ELR (cell line): ENCODE data around the gene SLC2A9.

Experiments
- DNase-seq: peaks from one replicate; pipeline ENCODE4 v3.0.0-alpha.2; 2015; ENCODE audit warnings: low read depth

The SLC2A9 gene

DNA sequence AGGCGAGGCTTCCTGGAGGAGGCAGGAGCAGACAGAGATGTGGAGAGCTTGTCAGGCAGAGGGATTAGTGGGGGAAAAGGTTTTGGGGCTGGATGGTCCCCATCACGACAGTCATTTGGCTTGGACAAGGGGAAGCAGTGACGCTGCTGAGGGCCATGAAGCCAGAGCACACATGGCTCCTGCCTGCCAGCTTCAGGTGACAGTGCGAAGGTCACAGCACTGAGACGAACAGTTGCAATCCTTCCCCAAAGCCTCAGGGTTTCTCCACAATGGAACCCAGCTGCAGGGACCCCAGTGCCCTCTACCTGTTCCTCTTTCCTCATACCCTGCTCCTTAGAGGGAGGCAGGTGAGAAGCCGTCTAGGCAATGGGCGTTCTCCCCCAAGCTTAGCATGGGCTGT lies 129.6 kb downstream of the SLC2A9 start:
- no peak for DNase-seq

- DNase-seq: no peak
Observed at GRCh38 chr4:9891056-9891455, 130.2 kb downstream of the SLC2A9 start.

- DNase-seq: no peak
Observed at GRCh38 chr4:9889306-9889705, 132.0 kb downstream of the SLC2A9 start.

GRCh38 chr4:9885958-9886357 lies 135.3 kb downstream of the SLC2A9 start:
- DNase-seq: no peak

DNA sequence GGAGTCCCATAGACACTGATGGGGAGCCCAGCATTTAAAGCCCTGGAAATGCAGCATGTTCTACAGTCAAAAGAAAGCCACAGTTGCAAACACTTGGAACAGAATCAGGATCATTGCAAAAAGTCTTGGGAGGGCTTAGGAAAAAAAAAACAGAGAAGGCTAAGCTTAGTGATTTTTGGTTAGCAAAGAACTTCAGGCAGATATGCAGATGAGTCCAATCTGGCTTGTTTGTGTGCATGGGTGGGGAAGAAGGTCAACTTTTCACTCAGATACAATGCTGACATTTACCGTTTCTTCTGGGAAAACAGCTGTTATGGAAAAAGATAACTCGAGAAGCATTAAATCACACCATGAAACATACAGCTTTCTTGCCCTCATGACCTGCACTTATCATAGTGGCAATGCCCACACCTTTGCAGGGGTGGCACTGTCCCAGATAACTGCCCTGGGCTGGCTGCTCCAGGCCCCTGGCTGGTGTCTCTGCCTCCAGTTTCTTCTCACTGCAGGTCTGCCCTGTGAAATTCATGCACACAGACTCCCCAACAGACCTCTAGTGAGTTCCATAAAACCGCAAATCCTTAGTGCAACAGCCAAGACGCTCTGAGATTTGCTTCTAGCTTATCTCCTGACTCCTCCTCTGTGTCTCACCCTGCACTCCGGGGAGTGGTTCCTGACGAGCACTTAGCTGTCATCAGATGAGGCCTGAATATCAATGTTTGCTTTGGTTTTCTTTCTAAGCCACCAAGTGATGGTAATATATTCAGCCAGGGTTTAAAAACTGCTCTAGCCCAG lies 140.7 kb downstream of the SLC2A9 start:
- no peak for DNase-seq

DNA sequence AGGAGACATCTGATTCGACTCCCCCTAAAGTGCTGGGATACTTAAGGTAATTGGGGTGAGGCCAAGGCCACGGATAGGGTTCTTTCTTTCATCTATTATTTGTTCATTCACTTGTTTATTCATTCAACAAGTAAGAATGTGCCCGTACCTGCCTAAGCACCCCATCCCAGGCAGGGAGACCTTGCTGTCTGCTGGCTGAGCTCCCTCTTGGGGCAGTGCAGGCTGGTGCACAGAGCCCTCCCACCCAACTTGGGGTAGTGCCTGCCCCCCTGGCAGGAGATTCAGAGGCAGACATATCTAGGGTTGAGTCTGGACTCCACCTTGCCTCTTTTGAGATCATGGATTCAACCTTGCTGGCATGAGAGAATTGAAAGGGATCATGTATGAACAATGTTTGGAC lies 144.2 kb downstream of the SLC2A9 start:
- DNase-seq: no peak

- DNase-seq: no peak
Observed at GRCh38 chr4:9875516-9875915, 145.8 kb downstream of the SLC2A9 start.

DNA sequence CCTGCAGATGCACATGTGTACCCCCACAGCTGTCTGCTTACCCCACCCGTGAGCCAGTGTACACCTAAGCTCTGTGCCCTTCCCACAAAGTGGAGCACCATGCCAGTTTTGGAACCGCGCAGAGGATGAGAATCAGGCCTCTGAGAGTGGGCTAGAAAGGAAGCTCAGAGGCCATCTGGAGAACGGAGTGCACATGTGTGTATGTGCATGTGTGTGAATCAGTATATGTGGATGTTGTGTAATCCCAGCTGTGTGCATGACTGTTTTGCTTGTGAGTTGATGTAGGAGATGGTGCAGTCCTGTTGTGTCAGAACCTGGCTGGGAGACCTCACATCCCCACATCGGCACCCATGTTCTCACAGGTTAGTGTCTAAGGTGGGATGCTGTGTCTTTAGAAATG lies 146.9 kb downstream of the SLC2A9 start:
- no peak for DNase-seq

DNA sequence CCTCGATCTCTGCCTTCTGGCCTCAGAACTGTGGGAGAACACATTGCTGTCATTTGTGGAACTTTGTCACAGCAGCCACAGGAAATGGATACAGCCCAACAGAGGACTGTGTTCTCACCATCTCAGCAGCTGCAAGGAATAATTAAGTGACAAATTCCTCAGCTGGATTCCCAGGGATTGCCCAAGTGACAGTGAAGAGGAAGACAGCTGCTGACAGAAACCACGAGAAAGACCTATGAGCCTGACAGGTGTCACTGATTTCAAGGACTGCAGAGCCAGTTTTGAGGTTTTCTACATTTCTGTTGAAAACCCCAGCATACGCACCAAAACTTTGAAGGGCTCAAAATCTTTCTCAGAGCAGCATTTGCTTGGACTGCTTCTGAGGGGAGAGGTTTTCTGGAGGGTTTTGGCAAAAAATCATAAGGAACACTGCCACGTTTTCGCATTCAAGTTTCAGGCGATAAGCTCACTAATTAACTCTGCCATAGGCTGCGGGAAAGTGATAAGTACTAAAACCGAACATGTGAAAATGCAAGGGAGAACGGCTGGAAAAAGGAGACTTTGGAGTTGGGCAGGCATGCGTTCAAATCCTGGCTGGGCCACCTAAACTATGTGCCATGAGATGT lies 151.0 kb downstream of the SLC2A9 start:
- no peak for DNase-seq

GRCh38 chr4:9867751-9868425 lies 153.4 kb downstream of the SLC2A9 start:
- DNase-seq: no peak

DNA sequence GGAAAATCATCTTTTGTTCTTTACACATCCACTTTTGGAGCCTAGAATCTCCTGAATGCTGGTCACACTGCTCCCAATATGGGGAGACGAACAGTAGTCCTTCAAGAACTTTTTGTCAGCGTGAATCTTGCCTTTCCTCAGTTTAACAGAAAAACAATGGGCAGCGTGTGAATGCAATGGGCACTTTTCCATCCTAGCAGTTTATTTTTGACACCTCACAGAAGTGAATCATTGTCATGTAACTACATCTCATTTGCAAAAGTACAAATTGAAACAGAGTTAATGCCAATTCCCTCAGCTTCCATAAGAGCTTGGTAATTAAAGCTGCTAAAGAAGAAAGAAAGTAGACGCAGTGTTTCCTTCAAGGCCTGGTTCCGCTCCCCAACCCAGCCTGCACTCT lies 154.4 kb downstream of the SLC2A9 start:
- DNase-seq: no peak

GRCh38 chr4:9861561-9861960 lies 159.7 kb downstream of the SLC2A9 start:
- DNase-seq: no peak

GRCh38 chr4:9859810-9860209 lies 161.5 kb downstream of the SLC2A9 start:
- no peak for DNase-seq

DNA sequence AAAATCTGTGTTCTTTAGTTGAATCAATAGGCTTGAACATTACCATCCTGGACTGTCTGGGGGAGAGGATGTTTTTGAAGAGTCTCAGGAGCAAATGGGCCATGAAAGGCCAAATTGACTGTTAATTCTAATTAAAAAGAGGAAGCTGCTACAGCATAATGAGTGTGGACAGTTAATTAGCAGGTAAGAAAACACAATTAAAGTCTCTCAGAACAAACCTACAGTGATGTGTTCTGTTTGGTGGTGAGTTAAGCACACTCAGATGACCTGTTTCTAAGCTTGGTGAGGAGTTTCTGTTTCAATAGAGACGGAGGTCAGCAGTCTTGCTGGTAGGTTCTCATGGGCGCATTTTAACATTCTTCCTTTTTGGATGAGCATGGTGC lies 171.8 kb downstream of the SLC2A9 start:
- no peak for DNase-seq

GRCh38 chr4:9847968-9848748 lies 173.1 kb downstream of the SLC2A9 start:
- no peak for DNase-seq

GRCh38 chr4:9845791-9846493 lies 175.4 kb downstream of the SLC2A9 start:
- DNase-seq: no peak

GRCh38 chr4:9841072-9841471 lies 180.2 kb downstream of the SLC2A9 start:
- no peak for DNase-seq

GRCh38 chr4:9835430-9835829 lies 185.9 kb downstream of the SLC2A9 start:
- DNase-seq: no peak

- no peak for DNase-seq
Observed at GRCh38 chr4:9833421-9833820, 187.9 kb downstream of the SLC2A9 start.

DNA sequence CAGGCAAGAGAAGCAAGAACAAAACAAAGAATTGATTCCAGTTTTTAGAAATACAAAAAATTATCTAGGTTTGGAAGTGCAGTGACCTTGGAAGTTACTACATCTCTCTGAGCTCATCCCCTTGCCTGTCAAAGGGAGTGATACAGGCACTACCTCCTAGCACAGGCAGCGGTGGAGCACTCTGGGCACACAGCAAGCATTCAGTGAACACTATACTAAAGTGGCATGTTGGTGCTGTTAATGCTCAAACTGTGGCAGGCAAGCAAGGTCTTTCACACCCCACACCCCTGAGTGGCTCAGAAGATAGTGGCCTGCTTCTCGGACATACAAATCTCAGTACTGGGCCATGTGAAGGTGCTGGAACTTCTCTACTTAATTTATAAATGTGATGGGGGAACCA lies 188.7 kb downstream of the SLC2A9 start:
- no peak for DNase-seq

DNA sequence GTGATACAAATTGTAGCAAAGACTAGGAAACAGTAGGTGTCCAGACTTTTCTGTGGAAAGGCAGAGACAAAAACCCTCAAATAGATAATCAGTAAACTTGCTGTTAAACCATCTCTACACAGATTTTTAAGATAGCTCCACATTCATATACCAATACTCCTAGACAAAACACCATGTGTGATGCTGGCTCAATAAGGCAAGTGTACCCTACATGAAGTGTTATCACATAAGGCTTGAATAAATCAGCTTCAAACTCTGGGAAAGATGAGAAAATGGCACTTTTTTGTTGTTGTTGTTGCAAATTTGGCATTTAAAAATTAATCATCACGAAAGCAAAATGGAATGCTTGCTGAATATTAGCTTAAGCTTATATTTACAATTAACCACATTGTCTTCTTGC lies 194.7 kb downstream of the SLC2A9 start:
- no peak for DNase-seq

DNA sequence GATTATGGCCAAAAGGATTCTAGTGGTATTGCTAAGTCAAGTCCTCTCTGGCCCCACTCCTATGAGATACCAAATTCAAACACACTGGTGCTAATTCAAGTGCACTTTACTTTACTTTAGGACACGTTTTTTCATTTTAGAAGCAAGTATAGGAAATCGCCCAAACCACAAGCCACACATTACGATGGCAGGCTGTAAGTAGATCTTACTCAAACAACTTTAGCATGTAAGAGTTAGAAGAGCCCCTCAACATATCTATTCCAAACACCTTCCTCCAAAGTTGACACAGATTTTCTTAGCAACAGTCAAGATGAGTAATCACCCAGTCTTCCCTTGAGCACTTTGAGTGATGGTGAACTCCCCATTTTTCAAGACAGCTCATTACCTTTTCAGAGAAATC lies 196.2 kb downstream of the SLC2A9 start:
- no peak for DNase-seq
